NCI-H146 treated with DMSO at 0.1 percent for 48 hours (cell line): ENCODE data around the gene WDFY4.

Experiments
- DNase-seq: peaks from one replicate; lab custom pipeline; 2025; ENCODE audit not compliant: unreplicated experiment; lab: John Stamatoyannopoulos, UW

The WDFY4 gene

DNA sequence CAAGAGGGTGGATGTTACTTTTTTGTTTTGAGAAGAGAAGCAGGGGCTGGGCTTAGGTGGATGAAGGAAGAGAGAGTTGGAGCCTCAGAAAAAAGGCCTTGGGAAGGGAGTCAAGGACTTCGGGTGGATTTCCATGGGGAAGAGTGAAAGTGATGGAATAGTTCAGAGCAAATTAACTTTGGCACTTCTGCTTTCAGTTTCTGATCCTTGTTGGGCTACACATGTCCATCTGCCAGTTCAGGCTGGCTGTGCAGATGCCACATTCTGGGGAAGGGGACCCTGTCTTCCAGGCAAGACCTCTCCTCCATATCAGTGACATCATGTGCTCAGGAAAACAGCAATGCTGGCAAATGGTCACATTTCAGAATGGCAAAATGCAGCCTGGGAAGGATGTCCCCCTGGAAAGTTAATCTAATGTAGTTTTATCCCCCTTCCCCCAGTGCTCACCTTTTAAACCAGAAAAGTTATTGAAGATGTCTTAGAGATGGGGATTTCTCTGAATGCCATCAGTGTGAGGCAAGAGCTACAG is 86.0 kb downstream of the WDFY4 start:
- DNase-seq = no peak

DNA sequence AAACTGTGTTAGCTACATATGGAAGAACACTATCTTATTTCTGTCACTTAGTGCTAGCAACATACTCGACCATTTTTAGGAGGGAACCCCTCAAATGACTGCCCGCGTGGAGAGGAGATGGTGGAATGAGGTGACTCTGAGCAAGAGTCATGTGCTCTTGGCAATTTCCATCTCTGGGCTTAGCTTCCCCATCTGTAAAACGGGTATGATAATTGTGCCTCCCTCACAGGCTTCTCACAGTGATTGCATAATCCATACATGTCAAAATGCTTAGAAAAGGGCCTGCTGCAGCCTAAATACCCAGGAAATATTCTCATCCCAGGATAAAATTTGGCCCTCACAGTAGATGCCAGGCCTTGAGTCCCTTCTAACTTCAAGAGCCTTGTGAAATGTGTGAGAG is 86.6 kb downstream of the WDFY4 start:
- DNase-seq = no peak

DNA sequence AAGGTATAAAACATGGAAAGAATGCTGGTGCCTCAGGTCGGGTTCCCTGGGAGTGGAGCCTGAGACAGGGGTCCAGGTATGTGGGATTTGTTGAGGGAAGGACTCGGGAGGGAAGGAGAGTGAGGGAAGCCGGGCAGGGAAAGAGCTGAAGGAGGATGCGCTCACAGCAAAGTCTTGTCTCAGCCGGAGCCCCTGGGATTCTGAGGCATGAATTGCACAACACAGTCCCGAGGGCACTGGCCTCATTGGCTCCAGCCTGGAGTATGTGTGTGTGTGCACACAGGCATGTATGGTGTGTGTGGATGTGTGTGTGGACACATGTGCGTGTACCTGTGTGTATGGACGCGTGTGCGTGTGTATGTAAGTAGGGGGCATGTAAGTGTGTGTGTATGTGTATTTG is 87.4 kb downstream of the WDFY4 start:
- DNase-seq = no peak

DNA sequence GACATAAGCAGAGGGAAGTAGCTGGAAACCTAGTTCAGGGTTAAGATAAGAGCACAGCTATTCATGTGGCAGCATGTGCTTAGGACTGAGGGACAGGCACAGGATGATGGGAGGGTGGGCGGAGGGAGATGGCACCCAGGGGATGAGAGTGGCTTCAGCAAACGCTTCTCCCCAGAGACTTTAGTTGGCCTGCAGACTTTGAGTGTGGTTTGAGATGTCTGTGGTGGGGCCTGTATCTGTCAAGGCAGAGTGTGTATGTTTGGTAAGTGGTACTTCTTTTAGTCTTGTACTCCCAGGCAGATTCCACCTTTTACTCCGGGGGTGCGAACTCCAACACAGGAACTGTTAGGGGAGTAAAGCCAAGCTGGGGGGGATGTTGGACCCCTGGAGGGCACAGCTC is 88.9 kb downstream of the WDFY4 start:
- DNase-seq = no peak

DNA sequence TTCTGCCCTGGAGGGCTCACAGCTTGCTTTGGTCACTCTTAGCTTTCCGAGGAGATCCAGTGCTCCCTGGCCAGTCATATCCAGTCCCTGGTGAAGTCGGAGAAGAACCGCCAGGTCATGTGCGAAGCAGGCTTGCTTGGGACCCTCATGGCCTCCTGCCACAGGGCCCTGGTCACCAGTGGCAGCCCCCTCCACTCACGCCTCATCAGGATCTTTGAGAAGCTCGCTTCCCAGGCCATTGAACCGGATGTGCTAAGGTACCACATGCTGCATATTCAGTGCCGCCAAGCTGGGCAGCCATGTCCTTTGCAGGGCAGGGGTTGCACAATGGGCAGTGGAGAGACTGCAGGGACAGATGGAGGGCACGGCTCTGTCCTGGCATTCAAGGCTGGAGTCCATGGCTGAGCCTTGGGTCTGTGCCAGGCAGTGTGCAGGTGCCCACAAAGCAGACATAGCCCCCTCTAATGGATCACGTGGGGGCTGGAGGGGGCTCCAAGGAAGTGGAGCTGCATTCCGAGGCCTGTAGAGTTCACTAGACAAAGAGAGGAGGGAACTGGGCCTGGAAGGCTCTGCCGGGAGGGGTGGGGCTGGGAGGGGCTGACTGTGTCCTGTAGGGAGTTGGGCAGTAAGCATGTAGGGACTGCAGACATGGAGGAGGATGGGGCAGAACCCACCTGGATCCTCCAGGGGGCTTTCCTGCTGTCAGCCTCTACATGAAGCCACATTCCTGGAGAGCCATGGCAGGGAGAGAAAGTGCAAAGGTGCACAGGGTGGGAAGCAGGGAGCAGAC is 89.9 kb downstream of the WDFY4 start:
- DNase-seq = no peak

DNA sequence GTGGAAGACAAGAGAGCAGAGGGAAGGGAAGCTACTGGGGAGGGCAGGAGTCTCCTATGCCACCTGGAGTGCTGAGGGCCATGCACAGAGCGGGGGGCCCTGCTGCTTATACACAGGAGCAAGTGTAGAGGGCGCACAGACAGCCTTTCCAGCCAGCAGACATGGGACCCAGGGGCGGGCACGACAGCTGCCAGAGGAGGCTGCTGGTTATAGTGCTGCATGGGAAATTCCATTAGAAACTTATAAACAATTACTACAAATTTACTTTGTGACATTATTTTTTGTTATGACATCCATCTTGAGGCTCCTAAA is 90.5 kb downstream of the WDFY4 start:
- DNase-seq = no peak

DNA sequence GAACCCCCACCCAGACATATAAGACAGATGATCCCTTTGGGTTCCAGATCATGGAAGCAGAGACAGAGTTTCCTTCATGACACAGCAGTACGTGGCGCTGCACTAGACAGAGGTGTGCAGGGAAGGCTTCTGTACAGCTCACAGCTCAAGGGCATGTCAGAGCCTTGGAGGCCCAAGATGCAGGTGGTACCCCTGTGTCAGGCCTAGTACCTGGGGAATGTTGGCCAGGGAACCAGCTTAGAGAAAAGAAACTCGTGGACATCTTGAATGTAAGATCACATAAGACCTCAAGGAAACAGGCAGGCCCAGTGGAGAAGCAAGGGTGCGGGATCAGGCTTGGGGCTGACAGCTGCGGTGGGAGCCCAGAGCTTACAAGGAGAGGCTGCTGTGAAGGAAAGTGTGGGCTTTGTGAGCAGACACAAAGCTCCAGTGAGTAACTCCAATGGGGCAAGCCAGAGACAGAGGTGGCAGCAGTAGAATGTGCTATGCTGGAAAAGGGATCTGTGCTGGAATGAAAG is 91.4 kb downstream of the WDFY4 start:
- DNase-seq = no peak

DNA sequence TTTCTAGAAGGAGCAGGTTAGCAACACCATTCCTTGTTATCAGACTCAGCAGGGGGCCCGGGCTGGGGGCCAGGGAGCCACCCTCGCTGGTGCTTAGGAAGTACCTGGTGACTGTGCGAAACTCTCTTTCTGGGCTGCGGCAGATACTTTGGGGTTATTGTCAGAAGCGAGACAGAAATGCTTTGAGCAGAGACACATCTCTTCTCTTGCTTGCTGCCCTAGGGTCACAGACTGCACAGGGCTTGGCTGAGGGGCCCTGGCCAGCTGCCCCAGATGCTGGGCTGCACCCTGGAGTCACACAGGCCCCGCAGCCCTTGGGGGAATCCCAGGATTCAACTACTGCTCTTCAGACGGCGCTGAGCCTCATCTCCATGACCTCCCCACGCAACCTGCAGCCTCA is 91.9 kb downstream of the WDFY4 start:
- no peak for DNase-seq

DNA sequence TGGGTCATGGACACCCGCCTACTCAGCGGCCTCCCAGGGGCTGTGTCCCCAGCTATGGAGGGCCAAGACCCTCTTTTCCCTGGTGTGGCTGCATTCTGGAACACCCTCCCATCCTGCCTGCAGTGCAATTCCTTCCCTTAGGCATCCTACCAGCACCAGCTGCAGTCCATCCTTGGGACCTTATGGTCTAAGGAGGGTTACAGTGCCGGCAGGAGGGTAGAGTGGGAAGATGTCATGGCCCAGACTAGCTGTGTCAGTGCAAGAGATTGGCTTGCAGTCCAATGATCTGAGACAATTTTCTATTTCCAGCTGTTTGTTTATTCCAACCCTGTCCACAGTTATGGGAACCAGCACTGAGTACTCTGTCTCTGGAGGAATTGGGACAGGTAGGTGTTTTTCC is 92.4 kb downstream of the WDFY4 start:
- no peak for DNase-seq

DNA sequence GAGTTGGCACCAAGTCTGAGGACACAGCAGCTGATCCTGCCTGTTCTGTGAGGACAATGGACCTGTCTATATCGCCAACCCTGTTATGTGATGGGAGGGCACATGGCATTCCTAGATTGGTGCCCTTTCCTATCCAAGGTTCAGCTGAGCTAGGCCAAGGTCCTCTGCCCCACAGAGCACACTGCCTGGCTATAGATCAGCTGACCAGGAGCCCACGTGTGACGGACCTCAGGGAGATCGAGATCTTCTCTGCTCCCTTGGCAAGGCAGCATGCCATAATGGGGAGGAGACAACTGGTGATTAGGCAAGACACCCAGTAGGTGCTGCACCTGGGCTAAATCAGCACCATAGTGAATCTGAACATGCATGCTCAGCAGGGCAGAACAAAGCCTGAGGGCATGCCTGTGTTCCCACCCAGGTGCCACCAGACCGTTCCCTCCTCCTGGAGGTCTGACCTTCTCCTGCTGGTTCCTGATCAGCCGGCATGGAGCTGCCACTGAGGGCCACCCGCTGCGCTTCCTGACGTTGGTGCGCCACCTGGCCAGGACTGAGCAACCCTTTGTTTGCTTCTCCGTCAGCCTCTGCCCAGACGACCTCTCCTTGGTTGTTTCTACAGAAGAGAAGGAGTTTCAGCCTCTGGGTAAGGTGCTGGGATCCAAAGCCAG is 93.7 kb downstream of the WDFY4 start:
- DNase-seq = peak; percentile 79

DNA sequence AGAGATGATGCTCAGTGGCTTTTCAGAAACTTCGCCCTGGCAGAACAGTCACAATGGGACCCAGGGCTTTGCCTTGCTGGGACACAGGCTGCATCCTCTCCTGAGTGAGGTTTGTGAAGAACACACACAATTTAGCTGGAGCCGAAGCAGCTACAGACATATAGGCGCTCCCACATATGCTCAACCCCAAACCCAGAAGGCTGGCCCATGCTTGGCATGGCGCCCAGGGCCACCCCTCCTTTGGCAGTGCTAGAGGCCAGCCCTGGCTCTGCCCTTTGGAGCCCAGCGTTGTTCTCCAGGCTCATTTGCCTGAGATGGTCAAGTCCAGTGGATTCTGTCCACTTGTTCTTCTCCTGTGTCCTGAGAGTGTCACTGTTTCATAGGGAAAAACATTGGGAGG is 94.4 kb downstream of the WDFY4 start:
- DNase-seq = no peak

DNA sequence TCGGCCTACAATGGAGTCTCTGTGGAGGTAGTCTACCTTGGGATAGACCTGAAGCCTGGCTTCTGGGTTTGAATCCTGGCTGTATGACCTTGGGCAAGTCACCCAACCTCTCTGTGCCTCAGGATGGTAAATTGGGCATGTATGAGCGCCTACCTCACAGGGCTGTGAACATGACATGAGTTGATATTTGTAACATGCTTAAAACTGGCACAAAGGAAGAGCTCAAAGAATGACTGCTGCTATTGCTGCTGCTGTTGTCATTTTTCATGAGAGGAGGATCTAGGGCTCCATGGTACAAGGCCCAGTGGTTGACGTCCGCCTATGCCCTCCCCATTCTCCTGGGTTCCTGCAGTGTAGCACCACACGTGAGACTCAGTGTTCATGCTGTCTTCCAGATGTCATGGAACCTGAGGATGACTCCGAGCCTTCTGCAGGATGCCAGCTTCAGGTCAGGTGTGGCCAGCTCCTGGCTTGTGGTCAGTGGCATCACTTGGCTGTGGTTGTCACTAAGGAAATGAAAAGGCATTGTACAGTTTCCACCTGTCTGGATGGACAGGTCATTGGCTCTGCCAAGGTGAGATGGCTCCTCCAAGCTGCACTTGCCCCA is 95.0 kb downstream of the WDFY4 start:
- no peak for DNase-seq

DNA sequence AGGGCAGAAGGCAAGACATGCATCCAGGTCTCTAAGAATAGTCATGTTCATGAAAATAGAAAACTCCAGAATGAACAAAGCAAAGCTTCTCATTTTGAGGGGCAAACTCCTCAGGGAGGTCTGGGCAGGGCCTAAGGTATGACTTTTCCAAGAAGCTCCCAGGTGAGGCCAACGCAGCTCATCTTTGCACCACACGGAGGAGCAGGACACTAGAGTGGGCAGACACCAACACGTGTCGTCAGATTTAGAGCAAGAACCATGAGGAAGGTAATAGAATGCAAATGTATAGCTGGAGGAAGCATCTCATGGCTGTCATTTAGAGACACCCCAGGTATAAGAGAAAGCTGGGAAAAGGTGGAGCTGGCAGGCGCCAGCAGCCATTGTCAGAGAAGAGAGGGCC is 95.7 kb downstream of the WDFY4 start:
- no peak for DNase-seq

DNA sequence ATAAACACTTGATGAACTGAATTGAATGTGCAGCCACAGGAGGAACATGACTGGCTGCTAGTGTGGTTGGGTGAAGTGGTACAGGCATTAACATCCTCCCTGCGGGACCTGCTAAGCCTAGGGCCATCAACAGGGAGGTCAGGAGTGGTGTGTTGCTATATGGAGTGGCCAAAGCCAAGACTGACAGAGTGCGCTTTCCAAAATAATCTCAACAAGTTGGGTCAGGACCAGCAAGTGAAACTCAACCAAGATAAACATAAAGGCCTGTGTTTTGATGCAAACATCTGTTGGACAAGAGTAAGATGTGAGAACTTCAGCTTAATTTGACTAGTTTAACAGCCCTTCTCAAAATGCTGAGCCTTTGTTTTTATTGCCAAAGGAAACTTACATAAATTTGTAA is 97.7 kb downstream of the WDFY4 start:
- no peak for DNase-seq

DNA sequence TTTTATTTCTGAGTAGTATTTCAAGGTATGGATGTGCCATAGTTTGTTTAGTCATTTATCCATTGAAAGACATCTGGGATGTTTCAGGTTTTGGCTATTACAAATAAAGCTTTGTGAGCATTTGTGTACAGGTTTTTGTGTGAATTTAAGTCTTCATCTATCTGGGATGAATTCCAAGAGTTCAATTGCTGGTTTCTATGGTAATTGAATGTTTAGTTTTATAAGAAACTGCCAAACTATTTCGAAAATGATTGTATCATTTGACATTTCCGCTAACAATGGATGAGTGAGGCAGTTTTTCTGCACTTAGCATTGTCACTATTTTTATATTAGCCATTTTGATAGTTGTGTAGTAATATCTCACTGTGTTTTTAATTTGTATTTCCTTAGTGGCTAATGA is 99.4 kb downstream of the WDFY4 start:
- DNase-seq = no peak

DNA sequence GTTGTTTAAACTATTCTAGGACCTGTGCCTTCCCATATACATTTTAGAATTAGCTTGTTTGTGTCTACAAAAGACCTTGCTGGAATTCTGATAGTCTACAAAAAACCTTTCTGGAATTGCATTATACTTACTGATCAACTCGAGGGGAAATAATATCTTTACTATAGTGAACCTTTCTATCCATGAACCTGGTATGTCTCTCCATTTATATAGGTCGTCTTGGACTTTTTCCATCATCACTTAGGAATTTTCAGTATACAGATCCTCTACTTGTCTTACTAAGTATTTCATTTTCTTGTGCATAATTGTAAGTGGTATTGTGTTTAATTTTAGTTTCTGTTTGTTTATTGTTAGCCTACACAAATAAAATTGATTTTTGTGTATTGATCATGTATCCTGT is 101.1 kb downstream of the WDFY4 start:
- DNase-seq = no peak

DNA sequence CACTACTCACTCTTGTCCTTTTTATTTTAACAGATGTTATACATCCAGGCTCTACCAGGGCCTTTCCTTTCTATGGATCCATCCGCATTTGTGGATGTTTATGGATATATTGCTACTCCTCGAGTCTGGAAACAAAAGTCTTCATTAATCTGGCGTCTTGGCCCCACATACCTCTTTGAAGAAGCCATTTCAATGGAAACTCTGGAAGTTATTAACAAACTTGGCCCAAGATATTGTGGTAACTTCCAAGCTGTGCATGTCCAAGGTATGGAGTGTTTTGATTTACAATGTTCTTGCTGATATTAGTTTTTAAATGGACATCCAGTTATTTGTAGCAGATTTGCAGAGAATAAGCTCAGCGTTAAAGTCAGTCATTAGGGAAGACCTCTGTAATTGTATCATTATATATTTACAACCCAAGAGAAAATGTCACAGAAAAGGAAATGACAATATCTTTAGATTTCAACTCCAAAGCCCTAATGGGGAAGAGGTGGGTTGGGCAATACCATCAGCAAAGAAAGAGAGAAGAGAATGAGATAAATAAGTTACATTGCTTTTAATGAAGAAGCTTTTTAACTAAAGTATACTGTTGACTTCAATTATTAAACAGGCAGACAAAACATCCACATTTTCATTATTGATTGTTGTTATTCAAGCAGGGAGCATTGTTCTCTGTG is 102.1 kb downstream of the WDFY4 start:
- DNase-seq = no peak

DNA sequence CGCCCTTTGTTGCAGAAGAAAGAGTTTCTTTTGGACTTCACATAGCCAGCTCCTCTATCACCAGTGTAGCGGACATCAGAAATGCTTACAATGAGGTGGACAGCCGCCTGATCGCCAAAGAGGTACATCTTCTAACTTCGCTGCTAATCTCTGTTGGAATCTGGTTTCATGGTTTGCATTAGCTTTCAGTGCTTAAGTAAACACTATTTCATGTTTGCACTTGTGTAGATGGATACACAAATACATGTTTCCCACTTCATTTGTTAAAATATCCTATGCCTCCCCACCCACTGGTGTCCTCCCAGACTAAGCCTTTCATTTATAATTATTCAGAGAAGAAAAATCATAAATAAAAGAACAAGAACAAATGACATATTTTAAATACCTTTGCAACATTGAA is 103.9 kb downstream of the WDFY4 start:
- no peak for DNase-seq

DNA sequence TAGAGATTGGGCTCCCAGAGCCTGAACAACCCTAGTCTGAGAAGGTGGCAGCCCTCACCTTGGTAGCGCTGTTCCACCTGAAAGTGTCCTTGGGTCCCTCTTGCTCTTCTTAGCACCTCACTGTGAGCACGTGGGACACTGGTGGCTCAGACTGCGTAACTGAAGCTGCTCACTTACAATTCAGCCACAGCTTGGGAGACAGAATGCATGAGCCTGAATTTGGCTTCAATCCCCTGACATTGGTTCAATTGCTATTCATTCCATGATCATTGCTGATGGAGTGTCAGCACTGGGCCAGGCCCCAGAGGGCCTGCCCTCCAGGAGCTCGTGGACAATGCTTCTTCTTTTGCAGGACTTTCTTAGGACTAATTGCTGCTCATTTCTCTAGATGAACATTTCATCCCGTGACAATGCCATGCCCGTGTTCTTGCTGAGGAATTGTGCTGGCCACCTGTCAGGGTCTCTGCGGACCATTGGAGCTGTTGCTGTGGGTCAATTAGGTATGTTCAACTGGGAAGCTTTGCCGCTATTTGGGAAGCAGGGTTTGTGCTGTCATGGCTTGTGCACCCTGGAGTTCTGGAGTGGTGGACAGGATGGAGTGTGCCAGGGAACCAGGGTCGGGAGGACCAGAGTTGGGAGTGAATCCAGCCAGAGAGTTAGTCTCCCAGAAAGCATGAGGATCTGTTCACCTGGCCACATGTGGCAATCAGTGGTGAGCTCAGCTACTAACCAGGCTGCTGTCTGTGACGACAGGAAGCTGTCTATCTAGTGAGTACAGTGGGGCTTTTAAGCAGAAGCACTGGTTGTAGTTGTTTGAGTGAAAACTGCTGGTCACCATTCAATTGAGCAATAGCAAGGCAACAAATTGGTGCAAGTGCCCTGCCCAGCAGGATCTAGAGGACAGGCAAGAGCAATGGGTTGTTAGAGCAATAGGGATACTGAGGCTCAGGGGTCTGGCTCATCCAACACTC is 105.1 kb downstream of the WDFY4 start:
- no peak for DNase-seq

DNA sequence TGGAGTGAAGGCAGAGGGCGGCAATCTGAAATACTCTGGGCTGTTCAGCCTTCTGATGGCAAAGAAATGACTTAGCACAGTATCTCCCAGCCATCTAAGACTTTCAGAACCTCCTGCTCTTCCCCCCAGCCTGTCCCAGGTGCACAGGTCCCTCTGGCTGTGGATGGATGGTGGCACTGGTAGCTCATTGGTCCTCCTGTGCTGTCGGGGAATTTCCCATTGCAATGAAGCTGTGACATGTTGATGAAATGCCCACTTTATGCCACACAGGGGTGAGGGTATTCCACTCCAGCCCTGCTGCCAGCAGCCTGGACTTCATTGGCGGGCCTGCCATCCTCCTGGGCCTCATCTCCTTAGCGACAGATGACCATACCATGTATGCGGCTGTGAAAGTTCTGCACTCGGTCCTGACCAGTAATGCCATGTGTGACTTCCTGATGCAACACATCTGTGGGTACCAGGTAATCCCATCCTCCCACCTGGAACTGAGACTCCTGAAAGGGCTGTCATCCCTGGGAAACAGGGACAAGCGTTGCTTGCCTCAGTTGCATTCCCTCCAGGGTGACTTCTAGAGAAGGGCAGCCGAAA is 105.9 kb downstream of the WDFY4 start:
- DNase-seq = no peak
